Tibial nerve (tissue), 4 donors: ENCODE measurements around the gene ESRRG. TPM values are rescaled to one million over a fixed set of nuclear protein-coding genes. Genes with fewer than 3 reads are reported as not detected.
"Not testable (repeated sequence)": the region's sequence is repeated elsewhere in the genome, so short reads cannot be mapped to it uniquely, and the experiment has no call there.

Experiments
- DNase-seq, 2 donors: peaks; one replicate each; pipeline ENCODE4 v3.0.0-alpha.2; 2019; ENCODE audit warnings: low spot score in 2 of 2
- H3K27ac ChIP-seq, 4 donors: fragments of 200-600 bp; sonication (generic) in 3 of 4; one replicate each; pipeline ENCODE4 v1.5.1; 2017 to 2019; ENCODE audit warnings: mild to moderate bottlenecking in 1 of 4
- H3K27me3 ChIP-seq, 2 donors: fragments of 200-600 bp; sonication (generic) in 1 of 2; one replicate each; pipeline versions ENCODE4 v1.5.1 to v1.6.0; 2017 to 2019
- H3K36me3 ChIP-seq, 3 donors: fragments of 200-600 bp; sonication (generic); one replicate each; pipeline ENCODE4 v1.5.1; 2018 to 2019
- H3K4me1 ChIP-seq, 4 donors: fragments of 200-600 bp; sonication (generic) in 3 of 4; one replicate each; pipeline ENCODE4 v1.5.1; 2017 to 2019
- H3K4me3 ChIP-seq, 4 donors: fragments of 200-600 bp; sonication (generic) in 3 of 4; one replicate each; pipeline ENCODE4 v1.5.1; 2017 to 2019; ENCODE audit warnings: mild to moderate bottlenecking in 1 of 4, moderate library complexity in 1 of 4
- H3K9me3 ChIP-seq, 4 donors: fragments of 200-600 bp; sonication (generic) in 3 of 4; one replicate each; pipeline ENCODE4 v1.5.1; 2017 to 2019
- EP300 ChIP-seq, 2 donors: sonication (generic); formaldehyde crosslinking; IDR thresholded peaks; one replicate each; pipeline ENCODE4 v1.6.1; 2017; ENCODE audit warnings: antibody characterized with exemption in 2 of 2, mild to moderate bottlenecking in 1 of 2
- POLR2A ChIP-seq, 2 donors: fragments of 450-650 bp; IDR thresholded peaks; one replicate each; pipeline ENCODE4 v1.6.1; 2017; ENCODE audit warnings: antibody characterized with exemption in 2 of 2, mild to moderate bottlenecking in 2 of 2, moderate library complexity in 2 of 2
- WGBS, 2 donors: methylation state at CpG; one replicate each; pipeline ENCODE4 v1.1.5; 2018; 5-methylcytosine and 5-hydroxymethylcytosine counted together
- total RNA-seq, 4 donors: library from RNA; depleted of rRNA; stranded (reverse); fragments of >200 nt; gene quantifications; one replicate each; pipeline ENCODE4 v1.1.0, GENCODE V29; 2016
- TF ChIP-seq, protein P1 (sequence below), 5 experiments: fragments of 200-600 bp in 3 of 5; fragments of 450-650 bp in 2 of 5; sonication (generic) in 3 of 5; IDR thresholded peaks; one replicate each; pipeline ENCODE4 v1.5.1; 2016 to 2019; ENCODE audit warnings: antibody characterized with exemption in 5 of 5, mild to moderate bottlenecking in 3 of 5, moderate library complexity in 2 of 5

The ESRRG gene
- total RNA-seq, 4 donors from 2014 or later = 1.4 to 3.3 (median 1.6) TPM

DNA sequence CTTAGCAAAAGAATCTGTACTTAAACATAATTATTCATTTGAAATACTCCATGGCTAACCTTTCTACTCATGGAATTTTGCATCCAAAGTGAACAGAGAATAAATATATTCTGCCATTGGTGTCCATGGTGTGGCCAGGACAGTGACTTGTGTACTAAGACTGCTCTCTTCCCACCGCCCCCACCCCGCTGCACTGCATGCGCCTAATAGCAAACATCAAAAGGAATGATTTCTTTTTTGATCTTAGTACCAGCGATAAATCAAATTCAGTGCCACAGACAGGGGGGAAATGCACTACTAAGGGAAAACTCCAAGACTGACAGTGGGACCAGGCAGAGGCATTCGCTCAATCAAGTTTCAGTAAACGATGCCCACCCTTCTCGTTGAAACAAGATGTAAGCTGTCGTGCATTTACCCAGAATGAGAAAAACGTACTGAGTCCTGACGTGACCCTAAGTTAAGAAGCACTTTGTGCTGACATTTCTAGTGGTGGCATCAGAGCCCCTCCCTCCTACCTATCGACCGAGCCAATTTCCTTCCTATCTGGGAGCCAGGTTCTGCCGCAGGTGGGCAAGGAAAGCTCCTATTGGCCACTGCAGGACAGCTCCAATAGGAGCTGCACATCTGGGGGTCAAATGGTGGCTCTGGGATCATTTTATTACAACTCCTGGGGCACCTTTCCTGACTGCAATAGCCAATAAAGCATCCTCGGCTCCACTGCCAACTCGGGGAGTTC lies 12.5 kb downstream of the ESRRG start:
- no peak for DNase-seq
- H3K36me3 ChIP-seq = no peaks in the 10 kb centered on the region
- no peaks in the 10 kb centered on the region for H3K9me3 ChIP-seq
- no peak overlapping the region for H3K4me3 ChIP-seq
- 62 to 65% methylated on average over 15 of the region's 15 CpGs for WGBS, 2 donors
- no peaks in the 10 kb centered on the region for H3K4me1 ChIP-seq
- TF ChIP-seq, protein P1, sequence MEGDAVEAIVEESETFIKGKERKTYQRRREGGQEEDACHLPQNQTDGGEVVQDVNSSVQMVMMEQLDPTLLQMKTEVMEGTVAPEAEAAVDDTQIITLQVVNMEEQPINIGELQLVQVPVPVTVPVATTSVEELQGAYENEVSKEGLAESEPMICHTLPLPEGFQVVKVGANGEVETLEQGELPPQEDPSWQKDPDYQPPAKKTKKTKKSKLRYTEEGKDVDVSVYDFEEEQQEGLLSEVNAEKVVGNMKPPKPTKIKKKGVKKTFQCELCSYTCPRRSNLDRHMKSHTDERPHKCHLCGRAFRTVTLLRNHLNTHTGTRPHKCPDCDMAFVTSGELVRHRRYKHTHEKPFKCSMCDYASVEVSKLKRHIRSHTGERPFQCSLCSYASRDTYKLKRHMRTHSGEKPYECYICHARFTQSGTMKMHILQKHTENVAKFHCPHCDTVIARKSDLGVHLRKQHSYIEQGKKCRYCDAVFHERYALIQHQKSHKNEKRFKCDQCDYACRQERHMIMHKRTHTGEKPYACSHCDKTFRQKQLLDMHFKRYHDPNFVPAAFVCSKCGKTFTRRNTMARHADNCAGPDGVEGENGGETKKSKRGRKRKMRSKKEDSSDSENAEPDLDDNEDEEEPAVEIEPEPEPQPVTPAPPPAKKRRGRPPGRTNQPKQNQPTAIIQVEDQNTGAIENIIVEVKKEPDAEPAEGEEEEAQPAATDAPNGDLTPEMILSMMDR (IDR thresholded peaks at IDR 0.05) = no peak
- no peak for TF ChIP-seq EP300 (IDR thresholded peaks at IDR 0.05)
- TF ChIP-seq POLR2A (IDR thresholded peaks at IDR 0.05) = no peak
- H3K27me3 ChIP-seq = peaks cover 0 to 4% of the 10 kb centered on the region in 2 donors
- H3K27ac ChIP-seq = no peak overlapping the region

DNA sequence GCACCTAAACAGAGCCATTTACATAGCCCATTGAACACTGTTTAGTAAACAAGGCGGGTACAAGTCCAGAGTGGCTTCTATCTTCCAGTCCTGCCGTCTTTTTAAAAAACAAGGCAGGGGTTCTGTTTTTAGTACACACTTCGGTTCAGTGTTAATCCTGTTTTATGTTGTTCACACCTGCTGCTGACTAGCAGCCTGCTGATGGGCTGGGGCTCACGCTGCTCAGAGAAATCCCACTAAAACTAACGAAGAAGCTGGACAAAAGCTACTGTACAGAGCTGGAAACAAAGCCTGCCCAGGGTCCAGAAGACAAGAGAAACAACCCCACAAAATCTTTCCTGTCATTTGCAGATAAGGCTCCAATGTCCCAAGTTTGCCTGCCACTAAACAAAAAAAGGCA lies 13.2 kb downstream of the ESRRG start:
- peaks cover 0 to 4% of the 10 kb centered on the region in 2 donors for H3K27me3 ChIP-seq
- no peaks in the 10 kb centered on the region for H3K36me3 ChIP-seq
- WGBS, 2 donors = 36 to 45% methylated on average over 5 of the region's 5 CpGs
- H3K27ac ChIP-seq = no peak overlapping the region
- no peak for DNase-seq
- no peak overlapping the region for H3K4me3 ChIP-seq
- no peaks in the 10 kb centered on the region for H3K9me3 ChIP-seq
- H3K4me1 ChIP-seq = no peaks in the 10 kb centered on the region
- TF ChIP-seq, protein P1 (IDR thresholded peaks at IDR 0.05) = no peak
- TF ChIP-seq EP300 (IDR thresholded peaks at IDR 0.05) (no peak), POLR2A (IDR thresholded peaks at IDR 0.05) (no peak)

DNA sequence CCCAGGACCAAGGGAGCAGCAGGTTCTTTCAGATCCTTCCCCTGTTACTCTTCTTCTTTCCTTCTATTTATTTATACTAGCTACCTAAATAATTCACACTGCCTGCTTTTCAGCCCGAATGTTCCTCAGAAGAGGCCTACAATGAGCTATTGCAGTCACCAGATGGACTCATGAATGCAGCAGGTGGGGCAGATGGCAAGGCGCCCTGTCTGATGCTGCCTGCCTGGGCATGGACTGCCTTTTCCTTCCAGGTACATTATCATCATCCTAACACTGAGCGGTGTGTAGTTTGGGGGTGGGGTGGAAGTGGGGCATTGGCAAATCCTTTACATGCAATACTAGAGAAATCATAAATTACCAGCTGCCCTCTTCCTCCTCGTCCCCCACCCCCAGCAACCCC lies 17.6 kb downstream of the ESRRG start:
- WGBS, 2 donors = 74 to 79% methylated on average over 4 of the region's 4 CpGs
- H3K27me3 ChIP-seq = peaks cover 0 to 4% of the 10 kb centered on the region in 2 donors
- no peaks in the 10 kb centered on the region for H3K9me3 ChIP-seq
- no peak overlapping the region for H3K27ac ChIP-seq
- H3K4me1 ChIP-seq = no peaks in the 10 kb centered on the region
- H3K4me3 ChIP-seq = no peak overlapping the region
- no peaks in the 10 kb centered on the region for H3K36me3 ChIP-seq
- no peak for DNase-seq
- TF ChIP-seq EP300 (IDR thresholded peaks at IDR 0.05) = no peak

DNA sequence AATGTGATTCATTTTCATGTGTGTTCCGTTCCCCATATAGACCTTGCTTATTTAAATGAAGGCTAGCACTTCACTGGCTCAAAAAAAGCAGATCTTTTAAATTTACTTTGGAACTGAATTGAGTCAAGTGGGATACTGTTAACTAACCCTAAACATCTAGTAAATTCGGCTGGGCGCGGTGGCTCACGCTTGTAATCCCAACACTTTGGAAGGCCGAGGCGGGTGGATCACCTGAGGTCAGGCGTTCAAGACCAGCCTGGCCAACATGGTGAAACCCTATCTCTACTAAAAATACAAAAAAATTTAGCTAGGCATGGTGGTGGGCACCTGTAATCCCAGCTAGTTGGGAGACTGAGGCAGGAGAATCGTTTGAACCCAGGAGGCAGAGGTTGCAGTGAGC lies 19.2 kb downstream of the ESRRG start:
- not testable (repeated sequence) for H3K9me3 ChIP-seq, H3K4me1 ChIP-seq, H3K4me3 ChIP-seq, H3K27me3 ChIP-seq, H3K27ac ChIP-seq, H3K36me3 ChIP-seq, DNase-seq
- 94 to 97% methylated on average over 9 of the region's 9 CpGs for WGBS, 2 donors

DNA sequence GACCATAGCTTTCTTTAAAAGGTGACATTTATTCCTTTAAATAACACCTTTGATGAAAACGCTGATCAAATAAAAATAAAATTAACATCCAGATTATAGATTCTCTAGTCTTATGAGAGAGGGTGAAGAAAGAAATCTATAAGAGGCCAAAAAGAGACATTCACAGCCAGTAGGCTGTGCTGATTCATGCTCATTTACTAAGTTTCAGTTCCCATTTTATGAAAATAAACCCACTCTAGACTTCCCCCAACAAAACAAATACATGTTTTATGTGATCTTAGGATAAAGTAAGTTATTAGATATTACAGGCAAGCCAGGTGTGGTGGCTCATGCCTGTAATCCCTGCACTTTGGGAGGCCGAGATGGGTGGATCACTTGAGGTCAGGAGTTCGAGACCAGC lies 21.1 kb downstream of the ESRRG start:
- Histone ChIP-seq H3K4me1 (no peaks in the 10 kb centered on the region), H3K4me3 (no peak overlapping the region), H3K27ac (no peak overlapping the region), H3K9me3 (no peaks in the 10 kb centered on the region), H3K36me3 (no peaks in the 10 kb centered on the region), H3K27me3 (no peaks in the 10 kb centered on the region)
- no peak for TF ChIP-seq POLR2A (IDR thresholded peaks at IDR 0.05)
- TF ChIP-seq EP300 (IDR thresholded peaks at IDR 0.05) = no peak
- 87 to 96% methylated on average over 3 of the region's 3 CpGs for WGBS, 2 donors
- no peak for DNase-seq

DNA sequence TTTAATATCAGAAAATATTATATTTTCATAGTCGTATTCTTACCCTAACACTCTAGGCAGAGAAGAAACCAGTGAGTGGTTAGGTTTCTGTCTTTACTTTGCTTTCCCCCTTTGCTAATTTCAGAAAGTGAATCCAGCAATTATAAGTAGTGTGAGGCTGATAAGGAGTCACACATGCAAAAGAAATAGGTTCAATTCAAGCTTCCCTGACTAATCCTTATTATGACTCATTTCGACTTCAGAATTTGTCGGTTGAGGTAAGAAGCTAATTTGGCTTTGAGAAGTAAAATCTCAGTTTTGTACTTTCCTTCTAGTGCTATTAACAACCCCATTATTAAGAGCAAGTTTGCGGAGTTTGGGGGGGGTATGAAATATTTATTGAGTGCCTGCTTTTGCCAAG lies 22.4 kb downstream of the ESRRG start:
- H3K27ac ChIP-seq = no peak overlapping the region
- no peaks in the 10 kb centered on the region for H3K27me3 ChIP-seq
- no peak for TF ChIP-seq POLR2A (IDR thresholded peaks at IDR 0.05)
- no peak for TF ChIP-seq EP300 (IDR thresholded peaks at IDR 0.05)
- TF ChIP-seq, protein P1 (IDR thresholded peaks at IDR 0.05) = no peak
- H3K9me3 ChIP-seq = no peaks in the 10 kb centered on the region
- no peaks in the 10 kb centered on the region for H3K4me1 ChIP-seq
- no peak overlapping the region for H3K4me3 ChIP-seq
- 91 to 92% methylated on average over 4 of the region's 4 CpGs for WGBS, 2 donors
- DNase-seq = no peak
- H3K36me3 ChIP-seq = no peaks in the 10 kb centered on the region
